ENCODE results near the gene HSP90AA1.

DNA sequence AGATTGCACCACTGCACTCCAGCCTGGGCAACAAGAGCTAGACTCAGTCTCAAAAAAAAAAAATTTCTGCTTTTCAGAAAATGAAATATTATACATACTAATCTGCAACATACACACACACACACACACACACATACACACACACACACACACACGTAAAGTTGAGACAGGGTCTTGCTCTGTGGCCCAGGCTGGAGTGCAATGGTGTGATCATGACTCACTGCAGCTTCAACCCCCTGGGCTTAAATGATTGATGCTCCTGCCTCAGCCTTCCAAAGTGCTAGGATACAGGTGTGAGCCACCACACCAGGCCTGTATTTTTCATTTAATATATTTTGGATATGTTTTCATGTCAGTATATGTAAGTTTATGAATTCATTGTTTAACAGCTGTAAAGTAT is 34.0 kb upstream of the HSP90AA1 start:
- no peak for TF ChIP-seq POLR2AphosphoS5 (IDR thresholded peaks at IDR 0.05)
- TF ChIP-seq, protein P1, sequence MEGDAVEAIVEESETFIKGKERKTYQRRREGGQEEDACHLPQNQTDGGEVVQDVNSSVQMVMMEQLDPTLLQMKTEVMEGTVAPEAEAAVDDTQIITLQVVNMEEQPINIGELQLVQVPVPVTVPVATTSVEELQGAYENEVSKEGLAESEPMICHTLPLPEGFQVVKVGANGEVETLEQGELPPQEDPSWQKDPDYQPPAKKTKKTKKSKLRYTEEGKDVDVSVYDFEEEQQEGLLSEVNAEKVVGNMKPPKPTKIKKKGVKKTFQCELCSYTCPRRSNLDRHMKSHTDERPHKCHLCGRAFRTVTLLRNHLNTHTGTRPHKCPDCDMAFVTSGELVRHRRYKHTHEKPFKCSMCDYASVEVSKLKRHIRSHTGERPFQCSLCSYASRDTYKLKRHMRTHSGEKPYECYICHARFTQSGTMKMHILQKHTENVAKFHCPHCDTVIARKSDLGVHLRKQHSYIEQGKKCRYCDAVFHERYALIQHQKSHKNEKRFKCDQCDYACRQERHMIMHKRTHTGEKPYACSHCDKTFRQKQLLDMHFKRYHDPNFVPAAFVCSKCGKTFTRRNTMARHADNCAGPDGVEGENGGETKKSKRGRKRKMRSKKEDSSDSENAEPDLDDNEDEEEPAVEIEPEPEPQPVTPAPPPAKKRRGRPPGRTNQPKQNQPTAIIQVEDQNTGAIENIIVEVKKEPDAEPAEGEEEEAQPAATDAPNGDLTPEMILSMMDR (IDR thresholded peaks at IDR 0.05): no peak
